ENCODE results near the gene COL25A1. TPM values are rescaled to one million over a fixed set of nuclear protein-coding genes. Genes with fewer than 3 reads are reported as not detected.

Gene COL25A1
- total RNA-seq, 2 donors from 2014 or later = 4.0 to 6.2 TPM

DNA sequence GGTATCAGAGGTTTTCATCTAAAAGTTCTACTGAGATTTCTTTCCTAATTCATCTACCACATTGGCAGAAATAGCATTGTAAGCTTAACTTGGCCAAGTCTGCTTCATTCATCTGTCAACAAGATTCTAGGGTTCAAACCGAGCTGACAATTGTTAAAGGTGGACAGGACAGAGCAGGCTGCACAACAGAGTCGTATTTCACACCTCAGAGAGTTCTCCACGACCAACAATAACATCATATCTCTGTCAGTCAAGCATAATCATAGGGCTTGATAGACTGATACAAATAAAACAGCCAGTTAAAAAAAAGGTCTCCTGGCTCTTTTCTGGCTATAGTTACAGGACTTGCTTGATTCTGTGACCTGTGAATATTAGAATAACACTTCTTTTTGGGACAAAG lies 259.2 kb downstream of the COL25A1 start:
- no peak overlapping the region for H3K4me3 ChIP-seq (ENCODE audit: low read length)
- Mint-ChIP-seq H3K4me1 (no peaks in the 10 kb centered on the region), H3K36me3 (ENCODE audit: low read depth) (no peaks in the 10 kb centered on the region), H3K9me3 (no peaks in the 10 kb centered on the region), H3K27me3 (ENCODE audit: insufficient read depth) (peaks cover 2% of the 10 kb centered on the region), H3K27ac (no peak overlapping the region), H3K4me3 (no peak overlapping the region)
- H3K27me3 ChIP-seq (ENCODE audit: control insufficient read depth, insufficient read depth, low read length, poor library complexity, severe bottlenecking) = no peaks in the 10 kb centered on the region
- H3K27ac ChIP-seq (ENCODE audit: low read depth, low read length) = no peak overlapping the region
- H3K9ac ChIP-seq (ENCODE audit: extremely low read depth, low read length, poor library complexity, severe bottlenecking) = no peak overlapping the region
- H3K9me3 ChIP-seq (ENCODE audit: control insufficient read depth, low read length) = no peaks in the 10 kb centered on the region
- no peak for DNase-seq
- TF ChIP-seq, protein P1, sequence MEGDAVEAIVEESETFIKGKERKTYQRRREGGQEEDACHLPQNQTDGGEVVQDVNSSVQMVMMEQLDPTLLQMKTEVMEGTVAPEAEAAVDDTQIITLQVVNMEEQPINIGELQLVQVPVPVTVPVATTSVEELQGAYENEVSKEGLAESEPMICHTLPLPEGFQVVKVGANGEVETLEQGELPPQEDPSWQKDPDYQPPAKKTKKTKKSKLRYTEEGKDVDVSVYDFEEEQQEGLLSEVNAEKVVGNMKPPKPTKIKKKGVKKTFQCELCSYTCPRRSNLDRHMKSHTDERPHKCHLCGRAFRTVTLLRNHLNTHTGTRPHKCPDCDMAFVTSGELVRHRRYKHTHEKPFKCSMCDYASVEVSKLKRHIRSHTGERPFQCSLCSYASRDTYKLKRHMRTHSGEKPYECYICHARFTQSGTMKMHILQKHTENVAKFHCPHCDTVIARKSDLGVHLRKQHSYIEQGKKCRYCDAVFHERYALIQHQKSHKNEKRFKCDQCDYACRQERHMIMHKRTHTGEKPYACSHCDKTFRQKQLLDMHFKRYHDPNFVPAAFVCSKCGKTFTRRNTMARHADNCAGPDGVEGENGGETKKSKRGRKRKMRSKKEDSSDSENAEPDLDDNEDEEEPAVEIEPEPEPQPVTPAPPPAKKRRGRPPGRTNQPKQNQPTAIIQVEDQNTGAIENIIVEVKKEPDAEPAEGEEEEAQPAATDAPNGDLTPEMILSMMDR (conservative IDR thresholded peaks at IDR 0.05) = no peak
- H3K36me3 ChIP-seq (ENCODE audit: control insufficient read depth, insufficient read depth, low read length) = no peaks in the 10 kb centered on the region
- 69 to 81% methylated on average over 3 of the region's 3 CpGs for WGBS, 2 experiments (ENCODE audit: insufficient coverage in 1 of 2, insufficient read length in 1 of 2)
- H3K4me1 ChIP-seq (ENCODE audit: control insufficient read depth, insufficient read depth, low read length) = no peaks in the 10 kb centered on the region

DNA sequence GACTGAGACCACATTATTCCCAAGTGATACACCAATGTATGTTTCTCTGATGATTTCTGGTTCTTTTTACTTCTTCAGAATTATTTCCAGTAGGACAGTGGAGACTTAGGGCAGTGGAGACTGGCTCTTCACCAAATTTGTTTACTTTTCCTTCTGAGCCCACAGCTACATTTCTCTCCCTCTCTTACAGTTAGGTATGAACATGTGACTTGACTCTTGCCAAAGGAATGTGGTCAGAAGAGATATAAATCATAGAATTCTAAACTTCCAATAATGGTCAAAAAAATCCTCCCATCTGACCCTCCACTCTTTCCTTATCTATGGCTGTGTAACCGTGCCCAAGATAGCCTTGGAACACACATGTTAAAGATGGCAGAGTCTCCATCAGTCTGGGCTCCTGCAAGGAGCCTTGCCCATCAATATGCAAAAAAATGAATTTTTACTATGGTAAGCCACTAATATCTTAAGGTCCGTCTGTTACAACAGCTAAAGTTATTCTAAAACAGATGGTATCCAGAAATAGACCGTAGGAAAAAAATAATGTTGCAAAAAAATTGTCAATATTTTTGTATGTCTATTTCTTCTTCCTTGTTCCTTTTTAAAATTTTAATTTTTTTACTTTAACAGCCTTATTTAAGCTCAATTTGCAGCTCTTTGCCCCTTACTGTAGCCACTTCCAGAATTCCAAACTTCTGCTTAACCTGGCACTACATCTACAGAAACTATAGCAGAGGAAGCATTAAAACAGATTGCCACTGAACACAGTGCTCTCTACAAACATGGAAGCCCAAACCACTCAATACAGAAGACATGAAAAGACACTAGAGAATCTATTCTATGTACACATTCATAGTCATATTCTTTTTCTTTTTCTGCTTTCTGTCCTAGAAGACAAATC lies 260.7 kb downstream of the COL25A1 start:
- peaks cover 2% of the 10 kb centered on the region for H3K27me3 Mint-ChIP-seq (ENCODE audit: insufficient read depth)
- no peaks in the 10 kb centered on the region for H3K4me1 Mint-ChIP-seq
- no peak for DNase-seq
- H3K9me3 Mint-ChIP-seq = no peaks in the 10 kb centered on the region
- whole genome bisulfite sequencing, 2 experiments (ENCODE audit: insufficient coverage in 1 of 2, insufficient read length in 1 of 2) = 90 to 100% methylated on average over 1 to 3 of the region's 3 CpGs
- H3K9ac ChIP-seq (ENCODE audit: extremely low read depth, low read length, poor library complexity, severe bottlenecking) = no peak overlapping the region
- H3K36me3 Mint-ChIP-seq (ENCODE audit: low read depth) = no peaks in the 10 kb centered on the region
- H3K4me3 ChIP-seq (ENCODE audit: low read length) = no peak overlapping the region
- no peak overlapping the region for H3K27ac Mint-ChIP-seq
- H3K4me3 Mint-ChIP-seq = no peak overlapping the region
- no peaks in the 10 kb centered on the region for H3K9me3 ChIP-seq (ENCODE audit: control insufficient read depth, low read length)
- H3K36me3 ChIP-seq (ENCODE audit: control insufficient read depth, insufficient read depth, low read length) = no peaks in the 10 kb centered on the region
- no peak overlapping the region for H3K27ac ChIP-seq (ENCODE audit: low read depth, low read length)
- H3K4me1 ChIP-seq (ENCODE audit: control insufficient read depth, insufficient read depth, low read length) = no peaks in the 10 kb centered on the region
- H3K27me3 ChIP-seq (ENCODE audit: control insufficient read depth, insufficient read depth, low read length, poor library complexity, severe bottlenecking) = no peaks in the 10 kb centered on the region
- TF ChIP-seq, protein P1 (conservative IDR thresholded peaks at IDR 0.05) = no peak

DNA sequence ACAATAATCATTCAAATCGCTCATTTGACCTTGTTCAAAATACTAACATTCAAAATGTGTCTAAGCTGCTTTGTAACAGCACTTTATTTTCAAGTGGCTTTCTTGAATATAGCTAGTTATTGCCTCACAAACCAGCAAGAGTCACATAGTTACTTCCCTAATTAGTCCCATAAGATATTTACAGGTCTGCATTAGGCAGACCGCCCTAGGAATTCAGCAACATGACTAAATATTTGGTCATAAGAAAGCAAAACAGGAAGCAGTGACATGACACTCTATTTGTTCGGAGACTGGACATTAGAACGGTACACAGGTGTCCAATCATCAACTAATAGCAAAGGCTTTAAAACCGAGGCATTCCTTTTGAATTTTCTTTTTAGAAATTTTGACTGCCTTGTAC lies 262.0 kb downstream of the COL25A1 start:
- Mint-ChIP-seq H3K36me3 (ENCODE audit: low read depth) (no peaks in the 10 kb centered on the region), H3K9me3 (no peaks in the 10 kb centered on the region), H3K27ac (no peak overlapping the region), H3K4me1 (no peaks in the 10 kb centered on the region), H3K27me3 (ENCODE audit: insufficient read depth) (peaks cover 2% of the 10 kb centered on the region), H3K4me3 (no peak overlapping the region)
- no peak overlapping the region for H3K27ac ChIP-seq (ENCODE audit: low read depth, low read length)
- no peaks in the 10 kb centered on the region for H3K4me1 ChIP-seq (ENCODE audit: control insufficient read depth, insufficient read depth, low read length)
- H3K9ac ChIP-seq (ENCODE audit: extremely low read depth, low read length, poor library complexity, severe bottlenecking) = no peak overlapping the region
- 97 to 100% methylated on average over 3 to 5 of the region's 5 CpGs for WGBS, 2 experiments (ENCODE audit: insufficient coverage in 1 of 2, insufficient read length in 1 of 2)
- H3K36me3 ChIP-seq (ENCODE audit: control insufficient read depth, insufficient read depth, low read length) = no peaks in the 10 kb centered on the region
- H3K27me3 ChIP-seq (ENCODE audit: control insufficient read depth, insufficient read depth, low read length, poor library complexity, severe bottlenecking) = no peaks in the 10 kb centered on the region
- TF ChIP-seq, protein P1 (conservative IDR thresholded peaks at IDR 0.05) = no peak
- no peak for DNase-seq
- H3K4me3 ChIP-seq (ENCODE audit: low read length) = no peak overlapping the region
- no peaks in the 10 kb centered on the region for H3K9me3 ChIP-seq (ENCODE audit: control insufficient read depth, low read length)

Measured in endodermal cell (in vitro differentiated cells).